ENCODE results near the gene LIPH. TPM values are rescaled to one million over a fixed set of nuclear protein-coding genes. Genes with fewer than 3 reads are reported as not detected.
"Not testable (repeated sequence)": the region's sequence is repeated elsewhere in the genome, so short reads cannot be mapped to it uniquely, and the experiment has no call there.

The LIPH gene
- total and polyA plus RNA-seq, 10 of the 15 experiments (the other 5 are each of a cell fraction or from before 2014, with no cell fraction given): 2.2 to 11.1 (median 5.4) TPM

GRCh38 chr3:185477316-185477715, 75.1 kb downstream of the LIPH start:
- ChIA-PET POLR2A (no interaction called here), SMC1A (ENCODE audit: uncharacterized antibody, unreplicated experiment) (interaction anchor here (1.0 kb wide), 1 partner anchor 16 kb away, joined by 3 read pairs; no protein-coding TSS in a partner anchor), RAD21 (ENCODE audit: unreplicated experiment) (no interaction called here), CTCF (interaction anchor here (0.5 to 2.3 kb wide), 2 partner anchors 19 to 82 kb away, joined by 3 to 6 read pairs; no protein-coding TSS in a partner anchor)
- no peaks in the 10 kb centered on the region for H3K27me3 ChIP-seq (replicated peaks in 1 of 2; ENCODE audit: control insufficient read depth in 2 of 2, insufficient read depth in 2 of 2, low read length in 1 of 2)
- ATAC-seq (no peak), FAIRE-seq (no peak), DNase-seq (ENCODE audit: low read depth, low spot score) (no peak)
- 66% methylated on average over 3 of the region's 3 CpGs for WGBS (ENCODE audit: insufficient coverage, insufficient replicate concordance, low lambda C conversion rate, missing lambda C conversion rate)
- intact Hi-C loops (cut with micrococcal nuclease; ENCODE audit: unreplicated experiment) (no loop called here), in situ Hi-C loops (cut with MboI) (no loop called here)
- no TSS peak for BruUV-seq (replicated peaks)
- peaks cover 3% of the 10 kb centered on the region; the same call in 2 of the 3 replicates for H3K9me3 ChIP-seq (replicated peaks; ENCODE audit: control insufficient read depth, insufficient read depth, low read length)
- H4K20me1 ChIP-seq (ENCODE audit: control insufficient read depth, insufficient read depth): no peaks in the 10 kb centered on the region
- H3K4me3 ChIP-seq: no peak overlapping the region
- no peak overlapping the region for H2AFZ ChIP-seq (ENCODE audit: control insufficient read depth, low read depth, low read length)
- H3K4me2 ChIP-seq (ENCODE audit: control insufficient read depth, insufficient read depth): no peak overlapping the region
- no peak for TF ChIP-seq ZBTB40 (IDR thresholded peaks at IDR 0.05; ENCODE audit: borderline replicate concordance)
- TF ChIP-seq E4F1 (IDR thresholded peaks at IDR 0.05; ENCODE audit: borderline replicate concordance, partially characterized antibody): no peak
- TF ChIP-seq SMAD1 (IDR thresholded peaks at IDR 0.05; ENCODE audit: low read depth, partially characterized antibody): no peak
- H3K4me1 ChIP-seq (ENCODE audit: control insufficient read depth, insufficient read depth, low read length): no peaks in the 10 kb centered on the region
- H3K27ac ChIP-seq (ENCODE audit: control insufficient read depth, insufficient read depth): no peak overlapping the region
- H3K79me2 ChIP-seq (ENCODE audit: control insufficient read depth, insufficient read depth, low read length): no peaks in the 10 kb centered on the region
- no peak overlapping the region for H3K9ac ChIP-seq (ENCODE audit: control insufficient read depth, insufficient read depth, low read length)
- peaks cover 4 to 14% of the 10 kb centered on the region in 2 experiments; a peak in 3 of 4 replicates for H3K36me3 ChIP-seq (ENCODE audit: control insufficient read depth in 2 of 2, insufficient read depth in 2 of 2, low read length in 1 of 2)

- H4K20me1 ChIP-seq (ENCODE audit: control insufficient read depth, insufficient read depth); POLR2A ChIA-PET; H3K4me2 ChIP-seq (ENCODE audit: control insufficient read depth, insufficient read depth); H3K4me3 ChIP-seq; H3K9me3 ChIP-seq (replicated peaks; ENCODE audit: control insufficient read depth, insufficient read depth, low read length); H3K27ac ChIP-seq (ENCODE audit: control insufficient read depth, insufficient read depth); in situ Hi-C loops (cut with MboI); BruUV-seq (replicated peaks); intact Hi-C loops (cut with micrococcal nuclease; ENCODE audit: unreplicated experiment); DNase-seq (ENCODE audit: low read depth, low spot score); ATAC-seq; H3K27me3 ChIP-seq (replicated peaks in 1 of 2; ENCODE audit: control insufficient read depth in 2 of 2, insufficient read depth in 2 of 2, low read length in 1 of 2); H3K4me1 ChIP-seq (ENCODE audit: control insufficient read depth, insufficient read depth, low read length); H2AFZ ChIP-seq (ENCODE audit: control insufficient read depth, low read depth, low read length); FAIRE-seq; CTCF ChIA-PET; H3K9ac ChIP-seq (ENCODE audit: control insufficient read depth, insufficient read depth, low read length); RAD21 ChIA-PET (ENCODE audit: unreplicated experiment); SMC1A ChIA-PET (ENCODE audit: uncharacterized antibody, unreplicated experiment); H3K79me2 ChIP-seq (ENCODE audit: control insufficient read depth, insufficient read depth, low read length): not testable (repeated sequence)
- H3K36me3 ChIP-seq (ENCODE audit: control insufficient read depth in 2 of 2, insufficient read depth in 2 of 2, low read length in 1 of 2): peaks cover 4 to 14% of the 10 kb centered on the region in 2 experiments; a peak in 3 of 4 replicates
- WGBS (ENCODE audit: insufficient coverage, insufficient replicate concordance, low lambda C conversion rate, missing lambda C conversion rate): 95% methylated on average over 6 of the region's 6 CpGs
Measured at GRCh38 chr3:185474922-185475321, 77.5 kb downstream of the LIPH start.

Data from GM12878 (cell line).